AG04449 (cell line): ENCODE data around the gene MT1H.
"Not testable (repeated sequence)": the region's sequence is repeated elsewhere in the genome, so short reads cannot be mapped to it uniquely, and the experiment has no call there.

ENCODE experiments used
- CTCF ChIA-PET: fragments of 350-600 bp; formaldehyde crosslinking; extraction: SDS; loops from one replicate; lab custom pipeline; 2021; ENCODE audit warnings: antibody characterized with exemption; lab: Yijun Ruan, JAX
- POLR2A ChIA-PET: fragments of 400-600, 350-600 bp; formaldehyde crosslinking; extraction: SDS; loops from one replicate; lab custom pipeline; 2020; ENCODE audit warnings: antibody characterized with exemption, inconsistent platforms; lab: Yijun Ruan, JAX
- DNase-seq: peaks from one replicate; pipeline ENCODE4 v3.0.0-alpha.2; 2010; ENCODE audit warnings: low read depth, low spot score
- H3K4me3 ChIP-seq: 2 replicates; pipeline ENCODE4 v1.5.1; 2011; ENCODE audit warnings: low read depth, mild to moderate bottlenecking, control low read depth, low read length
- CTCF ChIP-seq: IDR thresholded peaks from one replicate; pipeline ENCODE4 v1.5.1; 2011; ENCODE audit warnings: mild to moderate bottlenecking, moderate library complexity, low read length, control low read depth, inconsistent platforms; ENCODE audit not compliant: insufficient read depth; ENCODE audit errors: missing control alignments

MT1H gene

GRCh38 chr16:56658327-56658875, 11.2 kb upstream of the MT1H start:
- no peak for DNase-seq
- peak overlapping the region; percentile 47 for H3K4me3 ChIP-seq
- ChIA-PET POLR2A (no interaction called here), CTCF (no interaction called here)
- no peak for TF ChIP-seq CTCF

GRCh38 chr16:56662357-56663354, 7.0 kb upstream of the MT1H start:
- CTCF ChIA-PET, result interaction anchor here (1.1 kb wide), 1 partner anchor 17 kb away, joined by 3 read pairs; no protein-coding TSS in a partner anchor
- POLR2A ChIA-PET, result interaction anchor here (0.6 kb wide), 1 partner anchor 19 kb away, joined by 3 read pairs; no protein-coding TSS in a partner anchor
- peak overlapping the region; percentile 8; the same call in 1 of the 2 replicates for H3K4me3 ChIP-seq
- DNase-seq, result no peak
- no peak for TF ChIP-seq CTCF

GRCh38 chr16:56664506-56664905, 5.1 kb upstream of the MT1H start:
- no peak for DNase-seq
- ChIA-PET CTCF (no interaction called here), POLR2A (no interaction called here)
- no peak overlapping the region for H3K4me3 ChIP-seq
- TF ChIP-seq CTCF, result no peak

GRCh38 chr16:56665286-56666261, 4.0 kb upstream of the MT1H start:
- DNase-seq, H3K4me3 ChIP-seq, POLR2A ChIA-PET, CTCF ChIA-PET: not testable (repeated sequence)

- ChIA-PET CTCF (interaction anchor here (1.3 kb wide), 1 partner anchor 34 kb away, joined by 3 read pairs; no protein-coding TSS in a partner anchor), POLR2A (interaction anchor here (0.6 kb wide), 1 partner anchor 30 kb away, joined by 3 read pairs; no protein-coding TSS in a partner anchor)
- H3K4me3 ChIP-seq, result no peak within 1 kb of the TSS
- DNase-seq, result no peak
- no peak for TF ChIP-seq CTCF
These were observed 1.7 kb upstream of the MT1H start, which contains the start of gene MT1G for GRCh38 chr16:56667581-56668571. TSS of gene MT1G (minus strand) at chr16:56668065. CDS start at chr16:56667993, 72 bp downstream.
